IMR-90 (cell line): ENCODE data around the gene JMJD1C. TPM values are rescaled to one million over a fixed set of nuclear protein-coding genes. Genes with fewer than 3 reads are reported as not detected.
"Not testable (repeated sequence)": the region's sequence is repeated elsewhere in the genome, so short reads cannot be mapped to it uniquely, and the experiment has no call there.

Source experiments
- ATAC-seq: fragments of 200-7000 bp; cut with Tn5 transposase; 2 replicates; pipeline ENCODE4 v1.9.1; 2020; ENCODE audit warnings: low read depth, mild to moderate bottlenecking, moderate library complexity
- BruUV-seq: library from RNA; stranded (reverse); fragments of 400-500 nt; replicated peaks from 2 replicates; lab custom pipeline; 2021; lab: Mats Ljungman, UMichigan
- CTCF ChIA-PET: fragments of 300-600 bp; formaldehyde crosslinking; extraction: SDS; loops from one replicate; lab custom pipeline; 2021; ENCODE audit warnings: antibody characterized with exemption; lab: Yijun Ruan, JAX
- POLR2A ChIA-PET: fragments of 300-600 bp; sonication (Branson Sonifier 250); formaldehyde crosslinking; loops from one replicate; lab custom pipeline; 2022; ENCODE audit warnings: antibody characterized with exemption; ENCODE audit not compliant: unreplicated experiment; lab: Charles Lee
- DNase-seq: peaks from one replicate; pipeline ENCODE4 v3.0.0; 2013
- H2AFZ ChIP-seq: replicated peaks from 2 replicates; pipeline ENCODE3; 2013; ENCODE audit warnings: low read length, mild to moderate bottlenecking; ENCODE audit not compliant: poor library complexity
- H2AK5ac ChIP-seq: 2 replicates; pipeline ENCODE4 v1.6.1; 2013; ENCODE audit warnings: low read depth, low read length, inconsistent platforms
- H2AK9ac ChIP-seq: replicated peaks from 2 replicates; pipeline ENCODE3; 2013; ENCODE audit warnings: mild to moderate bottlenecking, low read depth, low read length, moderate library complexity; ENCODE audit not compliant: poor library complexity
- H2BK120ac ChIP-seq: 2 replicates; pipeline ENCODE4 v1.6.1; 2013; ENCODE audit warnings: low read depth, low read length, inconsistent platforms
- H2BK15ac ChIP-seq: 3 replicates; pipeline ENCODE4 v1.6.1; 2013; ENCODE audit warnings: low read depth, low read length, inconsistent platforms
- H2BK20ac ChIP-seq: 2 replicates; pipeline ENCODE4 v1.6.1; 2013; ENCODE audit warnings: low read depth, mild to moderate bottlenecking, inconsistent platforms, low read length, moderate library complexity
- H2BK5ac ChIP-seq: 2 replicates; pipeline ENCODE4 v1.6.1; 2013; ENCODE audit warnings: mild to moderate bottlenecking, low read depth, low read length, inconsistent platforms; ENCODE audit not compliant: poor library complexity, severe bottlenecking
- H3K14ac ChIP-seq: replicated peaks from 2 replicates; pipeline ENCODE4 v1.6.1; 2013; ENCODE audit warnings: low read depth, low read length, inconsistent platforms
- H3K18ac ChIP-seq: 2 replicates; pipeline ENCODE4 v1.6.1; 2013; ENCODE audit warnings: low read depth, low read length, control low read depth
- H3K23ac ChIP-seq: 2 replicates; pipeline ENCODE4 v1.6.1; 2013; ENCODE audit warnings: low read depth, low read length, inconsistent platforms
- H3K27ac ChIP-seq: 2 replicates; pipeline ENCODE4 v1.5.1; 2013; ENCODE audit warnings: mild to moderate bottlenecking, control low read depth, low read length; ENCODE audit not compliant: insufficient read depth
- H3K27me3 ChIP-seq: 2 replicates; pipeline ENCODE4 v1.6.1; 2013; ENCODE audit warnings: low read length; ENCODE audit not compliant: control insufficient read depth, insufficient read depth
- H3K36me3 ChIP-seq: 2 replicates; pipeline ENCODE4 v1.6.1; 2013; ENCODE audit warnings: low read length, mixed read lengths; ENCODE audit not compliant: control insufficient read depth, insufficient read depth
- H3K4ac ChIP-seq: 2 replicates; pipeline ENCODE4 v1.6.1; 2013; ENCODE audit warnings: low read depth, low read length, inconsistent platforms
- H3K4me1 ChIP-seq: 2 replicates; pipeline ENCODE4 v1.6.1; 2013; ENCODE audit warnings: low read length, mixed read lengths; ENCODE audit not compliant: control insufficient read depth, insufficient read depth
- H3K4me2 ChIP-seq: 2 replicates; pipeline ENCODE4 v1.6.1; 2013; ENCODE audit warnings: low read depth, mild to moderate bottlenecking, control low read depth, low read length, moderate library complexity
- H3K4me3 ChIP-seq: 2 replicates; pipeline ENCODE4 v1.5.1; 2013; ENCODE audit warnings: low read depth, mild to moderate bottlenecking, control low read depth, low read length, moderate library complexity; ENCODE audit not compliant: insufficient read depth
- H3K56ac ChIP-seq: 2 replicates; pipeline ENCODE4 v1.6.1; 2013; ENCODE audit warnings: low read length, inconsistent platforms; ENCODE audit not compliant: insufficient read depth; ENCODE audit errors: extremely low read depth
- H3K79me1 ChIP-seq, 2 experiments: 2 replicates each; pipeline ENCODE4 v1.6.1; 2013; ENCODE audit warnings: low read length in 2 of 2, inconsistent platforms in 1 of 2, low read depth in 1 of 2
- H3K9ac ChIP-seq: 2 replicates; pipeline ENCODE4 v1.6.1; 2013; ENCODE audit warnings: low read depth, low read length, control low read depth
- H3K9me1 ChIP-seq: 2 replicates; pipeline ENCODE4 v1.6.1; 2013; ENCODE audit warnings: low read length, inconsistent platforms; ENCODE audit not compliant: insufficient read depth
- H3K9me3 ChIP-seq: 2 replicates; pipeline ENCODE4 v1.6.1; 2013; ENCODE audit warnings: low read length; ENCODE audit not compliant: control insufficient read depth, insufficient read depth
- H4K20me1 ChIP-seq: 2 replicates; pipeline ENCODE4 v1.6.1; 2013; ENCODE audit warnings: low read length, inconsistent platforms; ENCODE audit not compliant: insufficient read depth
- H4K5ac ChIP-seq: 2 replicates; pipeline ENCODE4 v1.6.1; 2013; ENCODE audit warnings: mild to moderate bottlenecking, low read depth, low read length, control low read depth
- H4K8ac ChIP-seq, 2 experiments: 2 replicates each; pipeline ENCODE4 v1.6.1; 2013; ENCODE audit warnings: low read depth in 2 of 2, low read length in 2 of 2, control low read depth in 1 of 2, inconsistent platforms in 1 of 2
- H4K91ac ChIP-seq: 2 replicates; pipeline ENCODE4 v1.6.1; 2013; ENCODE audit warnings: low read depth, low read length, inconsistent platforms; ENCODE audit not compliant: insufficient read depth
- WGBS, 2 experiments: methylation state at CpG; one replicate each; pipeline versions ENCODE4 v1.1.5 to v1.1.7; 2013; ENCODE audit warnings: missing lambda C conversion rate in 2 of 2; ENCODE audit not compliant: insufficient read length in 1 of 2; ENCODE audit errors: extremely low coverage in 2 of 2; 5-methylcytosine and 5-hydroxymethylcytosine counted together
- dilution Hi-C: fragments of 300-500 bp; cut with HindIII; formaldehyde crosslinking; loops from one replicate; pipeline ENCODE4 v1.14.3; 2018; ENCODE audit warnings: low sequenced_read_pairs; ENCODE audit not compliant: unreplicated experiment
- in situ Hi-C: fragments of 300-500 bp; cut with MboI; formaldehyde crosslinking; loops from 3 replicates; pipeline ENCODE4 v1.14.3; 2019; ENCODE audit warnings: low sequenced_read_pairs, inconsistent platforms, mixed read lengths
- intact Hi-C: fragments of 100-400 bp; cut with micrococcal nuclease; formaldehyde crosslinking; loops from 2 replicates; pipeline ENCODE4 v1.10.0; 2022
- polyA plus RNA-seq, 3 experiments: library from polyadenylated mRNA; depleted of rRNA; stranded (reverse); fragments of >200 nt; gene quantifications; 2 replicates each; pipeline ENCODE4 v1.2.3, GENCODE V29; 2012; ENCODE audit warnings: low replicate concordance in 1 of 3
- total RNA-seq: library from RNA; depleted of rRNA; stranded (reverse); fragments of >200 nt; gene quantifications from 2 replicates; pipeline ENCODE4 v1.2.3, GENCODE V29; 2012

Gene JMJD1C
- total and polyA plus RNA-seq, 2 of the 4 experiments (the other 2 are of a cell fraction), result 15.6 to 96.8 TPM

GRCh38 chr10:63377305-63377661 lies 88.5 kb downstream of the JMJD1C start:
- H2AFZ ChIP-seq, H3K56ac ChIP-seq, dilution Hi-C loops, H3K27me3 ChIP-seq, H3K9ac ChIP-seq, in situ Hi-C loops, H3K4me3 ChIP-seq, H3K9me3 ChIP-seq, BruUV-seq, H2AK9ac ChIP-seq, POLR2A ChIA-PET, intact Hi-C loops, H2BK15ac ChIP-seq, H3K27ac ChIP-seq, H3K36me3 ChIP-seq, H3K9me1 ChIP-seq, H4K5ac ChIP-seq, H4K20me1 ChIP-seq, DNase-seq, H2AK5ac ChIP-seq, H4K91ac ChIP-seq, H3K4me2 ChIP-seq, ATAC-seq, H3K4me1 ChIP-seq: not testable (repeated sequence)
- Histone ChIP-seq H3K4ac (peak overlapping the region; percentile 36; the same call in 1 of the 2 replicates), H3K79me1 (peaks cover 23 to 58% of the 10 kb centered on the region in 2 experiments), H2BK20ac (peak overlapping the region; percentile 11; the same call in 1 of the 2 replicates), H3K18ac (peak overlapping the region; percentile 55; the same call in 1 of the 2 replicates), H2BK120ac (peak overlapping the region; percentile 37; the same call in 1 of the 2 replicates), H3K14ac (peak overlapping the region; percentile 10; the same call in 1 of the 2 replicates), H3K23ac (peak overlapping the region; percentile 45; the same call in 1 of the 2 replicates), H2BK5ac (peak overlapping the region; percentile 52), H4K8ac (peak overlapping the region in 1 of 2 experiments; percentile 71; a peak in 1 of 4 replicates)
- CTCF ChIA-PET, result interaction anchor here (0.6 kb wide), 1 partner anchor 39 kb away, joined by 3 read pairs; no protein-coding TSS in a partner anchor
- 87% methylated on average over 2 of the region's 6 CpGs; no CpG with 5 or more reads in 1 of the 2 experiments for WGBS, 2 experiments
